NCI-H460 (cell line): ENCODE results near the gene PLA2G4A. TPM values are rescaled to one million over a fixed set of nuclear protein-coding genes. Genes with fewer than 3 reads are reported as not detected.

Experiments used
- DNase-seq: peaks from one replicate; pipeline ENCODE4 v3.0.0-alpha.2; 2016; ENCODE audit warnings: low read depth; ENCODE audit errors: extremely low read depth
- total RNA-seq: library from RNA; depleted of rRNA; stranded (reverse); fragments of >200 nt; shearing (Covaris generic); gene quantifications from 2 replicates; pipeline ENCODE4 v1.2.3, GENCODE V29; 2014

Gene PLA2G4A
- total RNA-seq, 1 experiment from 2014 or later: 40.9 TPM

- DNase-seq: no peak
Measured at GRCh38 chr1:186869526-186870228, 40.9 kb downstream of the PLA2G4A start.

- DNase-seq: no peak
Measured at GRCh38 chr1:186871784-186872183, 43.0 kb downstream of the PLA2G4A start.

GRCh38 chr1:186872291-186872690 lies 43.5 kb downstream of the PLA2G4A start:
- no peak for DNase-seq

- DNase-seq: no peak
Measured at GRCh38 chr1:186873687-186874086, 44.9 kb downstream of the PLA2G4A start.

GRCh38 chr1:186875896-186876835 lies 47.4 kb downstream of the PLA2G4A start:
- no peak for DNase-seq

- DNase-seq: no peak
Measured at GRCh38 chr1:186878356-186878755, 49.6 kb downstream of the PLA2G4A start.

GRCh38 chr1:186880982-186881381 lies 52.2 kb downstream of the PLA2G4A start:
- no peak for DNase-seq

GRCh38 chr1:186882372-186883134 lies 53.8 kb downstream of the PLA2G4A start:
- DNase-seq: no peak

- DNase-seq: no peak
Measured at GRCh38 chr1:186884251-186884650, 55.5 kb downstream of the PLA2G4A start.

- DNase-seq: no peak
Measured at GRCh38 chr1:186887203-186887602, 58.5 kb downstream of the PLA2G4A start.

- no peak for DNase-seq
Measured at GRCh38 chr1:186888367-186888766, 59.6 kb downstream of the PLA2G4A start.

- no peak for DNase-seq
Measured at GRCh38 chr1:186892936-186893335, 64.2 kb downstream of the PLA2G4A start.

GRCh38 chr1:186894415-186894814 lies 65.7 kb downstream of the PLA2G4A start:
- DNase-seq: no peak

GRCh38 chr1:186896211-186896610 lies 67.5 kb downstream of the PLA2G4A start:
- DNase-seq: no peak

GRCh38 chr1:186897008-186897407 lies 68.3 kb downstream of the PLA2G4A start:
- DNase-seq: no peak

GRCh38 chr1:186899577-186899976 lies 70.8 kb downstream of the PLA2G4A start:
- no peak for DNase-seq

GRCh38 chr1:186899977-186900376 lies 71.2 kb downstream of the PLA2G4A start:
- DNase-seq: no peak

- no peak for DNase-seq
Measured at GRCh38 chr1:186900539-186901237, 71.9 kb downstream of the PLA2G4A start.

- DNase-seq: no peak
Measured at GRCh38 chr1:186901631-186902030, 72.9 kb downstream of the PLA2G4A start.

GRCh38 chr1:186903374-186904136 lies 74.8 kb downstream of the PLA2G4A start:
- DNase-seq: no peak
